Neural progenitor cell (in vitro differentiated cells): Measurements from ENCODE around the gene ETFB.

Experiments
- EZH2 ChIP-seq: fragments of 200-600 bp; sonication (generic); IDR thresholded peaks from 2 replicates; pipeline ENCODE4 v1.6.1; 2017; ENCODE audit warnings: antibody characterized with exemption, mild to moderate bottlenecking, moderate library complexity
- EZH2phosphoT487 ChIP-seq: fragments of 200-600 bp; sonication (generic); IDR thresholded peaks from 2 replicates; pipeline ENCODE4 v1.6.1; 2017; ENCODE audit warnings: antibody characterized with exemption
- TF ChIP-seq, protein P1 (sequence below): fragments of 200-600 bp; sonication (generic); IDR thresholded peaks from 2 replicates; pipeline ENCODE4 v1.5.1; 2017; ENCODE audit warnings: antibody characterized with exemption, mild to moderate bottlenecking

DNA sequence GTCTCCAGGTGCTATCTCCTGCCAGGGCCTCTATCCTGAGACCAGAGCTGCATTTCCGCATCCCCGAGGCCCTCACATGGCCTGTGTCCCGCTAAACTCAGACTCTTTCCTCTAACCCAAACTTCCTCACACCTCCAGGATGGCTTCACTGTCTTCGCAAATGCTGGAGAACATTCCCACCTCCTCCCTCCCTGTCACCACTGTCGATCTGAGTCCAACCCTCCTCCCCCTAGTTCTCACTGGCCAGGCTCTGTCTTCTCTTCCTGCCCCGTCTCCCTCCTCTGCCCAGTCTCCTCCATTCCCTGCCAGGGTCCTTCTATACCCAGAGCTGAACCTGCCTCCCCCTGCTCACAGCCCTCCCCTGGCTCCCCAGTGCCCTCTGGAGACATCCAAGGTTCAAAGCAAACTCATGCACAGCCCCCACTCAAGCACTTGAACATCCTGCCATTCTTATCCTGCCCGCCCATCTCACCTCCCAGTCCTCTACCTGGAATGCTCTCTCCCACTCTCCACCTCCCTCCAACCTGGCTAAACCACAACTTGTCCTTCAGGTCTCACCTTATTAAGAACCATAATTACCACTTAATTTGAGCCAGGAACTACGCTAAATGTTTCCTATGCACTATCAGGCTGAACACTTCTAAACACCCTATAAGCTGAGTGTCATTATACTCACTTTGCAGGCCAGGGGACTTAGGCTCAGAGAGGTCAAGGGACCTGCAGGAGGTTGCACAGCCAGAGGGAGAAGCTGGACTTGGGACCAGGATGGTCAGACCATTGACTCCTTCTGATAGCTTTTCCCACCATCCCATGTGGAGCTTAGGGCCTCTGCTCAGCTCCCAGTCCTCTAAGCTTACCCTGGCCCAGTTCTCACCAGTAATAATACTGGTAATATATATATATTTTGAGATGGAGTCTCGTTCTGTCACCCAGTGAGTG lies 23.3 kb downstream of the ETFB start:
- TF ChIP-seq, protein P1, sequence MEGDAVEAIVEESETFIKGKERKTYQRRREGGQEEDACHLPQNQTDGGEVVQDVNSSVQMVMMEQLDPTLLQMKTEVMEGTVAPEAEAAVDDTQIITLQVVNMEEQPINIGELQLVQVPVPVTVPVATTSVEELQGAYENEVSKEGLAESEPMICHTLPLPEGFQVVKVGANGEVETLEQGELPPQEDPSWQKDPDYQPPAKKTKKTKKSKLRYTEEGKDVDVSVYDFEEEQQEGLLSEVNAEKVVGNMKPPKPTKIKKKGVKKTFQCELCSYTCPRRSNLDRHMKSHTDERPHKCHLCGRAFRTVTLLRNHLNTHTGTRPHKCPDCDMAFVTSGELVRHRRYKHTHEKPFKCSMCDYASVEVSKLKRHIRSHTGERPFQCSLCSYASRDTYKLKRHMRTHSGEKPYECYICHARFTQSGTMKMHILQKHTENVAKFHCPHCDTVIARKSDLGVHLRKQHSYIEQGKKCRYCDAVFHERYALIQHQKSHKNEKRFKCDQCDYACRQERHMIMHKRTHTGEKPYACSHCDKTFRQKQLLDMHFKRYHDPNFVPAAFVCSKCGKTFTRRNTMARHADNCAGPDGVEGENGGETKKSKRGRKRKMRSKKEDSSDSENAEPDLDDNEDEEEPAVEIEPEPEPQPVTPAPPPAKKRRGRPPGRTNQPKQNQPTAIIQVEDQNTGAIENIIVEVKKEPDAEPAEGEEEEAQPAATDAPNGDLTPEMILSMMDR: no peak
- TF ChIP-seq EZH2 (no peak), EZH2phosphoT487 (no peak)
